Liver (tissue), 9 donors: ENCODE data around the gene EXOC6B. TPM values are rescaled to one million over a fixed set of nuclear protein-coding genes. Genes with fewer than 3 reads are reported as not detected.

ENCODE experiments used
- DNase-seq: peaks from one replicate; pipeline ENCODE4 v3.0.0-alpha.2; 2017; ENCODE audit warnings: low spot score
- H3K27ac ChIP-seq, 2 donors: one replicate each; pipeline ENCODE4 v1.7.0; 2013; ENCODE audit warnings: inconsistent platforms in 2 of 2, low read length in 2 of 2, control low read depth in 1 of 2, low read depth in 1 of 2, mild to moderate bottlenecking in 1 of 2
- H3K27me3 ChIP-seq, 4 donors: one replicate each; pipeline versions ENCODE4 v1.6.1 to v1.7.0; 2013; ENCODE audit warnings: low read length in 3 of 4, inconsistent platforms in 1 of 4, mild to moderate bottlenecking in 1 of 4, moderate library complexity in 1 of 4; ENCODE audit not compliant: control insufficient read depth in 4 of 4, insufficient read depth in 4 of 4
- H3K36me3 ChIP-seq, 4 donors: one replicate each; pipeline versions ENCODE4 v1.6.1 to v1.7.0; 2013; ENCODE audit warnings: low read length in 3 of 4, mild to moderate bottlenecking in 3 of 4, low read depth in 1 of 4, moderate library complexity in 1 of 4; ENCODE audit not compliant: control insufficient read depth in 4 of 4, insufficient read depth in 3 of 4
- H3K4me1 ChIP-seq, 4 donors: one replicate each; pipeline versions ENCODE4 v1.6.1 to v1.7.0; 2013; ENCODE audit warnings: low read length in 3 of 4, mild to moderate bottlenecking in 3 of 4, moderate library complexity in 1 of 4; ENCODE audit not compliant: control insufficient read depth in 4 of 4, insufficient read depth in 4 of 4
- H3K4me3 ChIP-seq, 3 donors: one replicate each; pipeline versions ENCODE4 v1.6.1 to v1.7.0; 2013; ENCODE audit warnings: low read length in 3 of 3, control low read depth in 1 of 3, low read depth in 1 of 3, mild to moderate bottlenecking in 1 of 3
- H3K9ac ChIP-seq, 2 donors: one replicate each; pipeline ENCODE4 v1.7.0; 2013; ENCODE audit warnings: low read length in 2 of 2, mild to moderate bottlenecking in 2 of 2, moderate library complexity in 2 of 2, control low read depth in 1 of 2, low read depth in 1 of 2
- H3K9me3 ChIP-seq, 4 donors: one replicate each; pipeline versions ENCODE4 v1.6.1 to v1.7.0; 2013; ENCODE audit warnings: low read length in 3 of 4; ENCODE audit not compliant: control insufficient read depth in 4 of 4
- EGR1 ChIP-seq, 2 donors: IDR thresholded peaks; 2 replicates each; pipeline ENCODE4 v1.6.1; 2016 to 2018; ENCODE audit warnings: antibody characterized with exemption in 2 of 2, low read depth in 2 of 2
- FOXA1 ChIP-seq: IDR thresholded peaks from 2 replicates; pipeline ENCODE4 v1.6.1; 2016; ENCODE audit warnings: antibody characterized with exemption
- FOXA2 ChIP-seq: IDR thresholded peaks from 2 replicates; pipeline ENCODE4 v1.6.1; 2016; ENCODE audit warnings: antibody characterized with exemption
- HNF4A ChIP-seq, 2 donors: conservative IDR thresholded peaks; 2 replicates each; pipeline ENCODE4 v1.6.1; 2016; ENCODE audit warnings: antibody characterized with exemption in 2 of 2, mild to moderate bottlenecking in 2 of 2
- HNF4G ChIP-seq: IDR thresholded peaks from 2 replicates; pipeline ENCODE4 v1.6.1; 2016; ENCODE audit warnings: antibody characterized with exemption
- JUND ChIP-seq, 2 donors: IDR thresholded peaks; 2 replicates each; pipeline ENCODE4 v1.6.1; 2016; ENCODE audit warnings: antibody characterized with exemption in 2 of 2
- NR2F2 ChIP-seq: IDR thresholded peaks from 2 replicates; pipeline ENCODE4 v1.6.1; 2016; ENCODE audit warnings: antibody characterized with exemption
- REST ChIP-seq: IDR thresholded peaks from 2 replicates; pipeline ENCODE4 v1.6.1; 2016; ENCODE audit warnings: antibody characterized with exemption, mild to moderate bottlenecking
- RXRA ChIP-seq, 2 donors: IDR thresholded peaks; 2 replicates each; pipeline ENCODE4 v1.6.1; 2017 to 2018; ENCODE audit warnings: antibody characterized with exemption in 2 of 2, mild to moderate bottlenecking in 1 of 2
- SP1 ChIP-seq: IDR thresholded peaks from 2 replicates; pipeline ENCODE4 v1.6.1; 2018; ENCODE audit warnings: antibody characterized with exemption, mild to moderate bottlenecking
- TAF1 ChIP-seq: conservative IDR thresholded peaks from 2 replicates; pipeline ENCODE4 v1.6.1; 2016; ENCODE audit warnings: antibody characterized with exemption, mild to moderate bottlenecking
- YY1 ChIP-seq: IDR thresholded peaks from 2 replicates; pipeline ENCODE4 v1.6.1; 2016; ENCODE audit warnings: antibody characterized with exemption, mild to moderate bottlenecking
- WGBS: extraction: QIAGEN DNeasy Blood & Tissue Kit; methylation state at CpG from one replicate; pipeline ENCODE4 v1.1.7; 2013; 5-methylcytosine and 5-hydroxymethylcytosine counted together
- polyA plus RNA-seq, 2 donors: library from polyadenylated mRNA; stranded (reverse) in 1 of 2; unstranded in 1 of 2; fragments of 200-250 nt in 1 of 2; fragments of >200 nt in 1 of 2; fragmentation: Nextera tagmentation in 1 of 2; extraction: Ambion mirVana in 1 of 2; gene quantifications; one replicate each; pipeline versions ENCODE4 v1.2.1 to v1.2.3, GENCODE V29; 2013 to 2015
- total RNA-seq, 2 donors: library from RNA; depleted of rRNA; stranded (reverse); fragments of >200 nt; gene quantifications; one replicate each; pipeline ENCODE4 v1.2.3, GENCODE V29; 2014
- TF ChIP-seq, protein P1 (sequence below): IDR thresholded peaks from 2 replicates; pipeline ENCODE4 v1.6.1; 2016; ENCODE audit warnings: antibody characterized with exemption
- TF ChIP-seq, protein P2 (sequence below): IDR thresholded peaks from 2 replicates; pipeline ENCODE4 v1.6.1; 2016; ENCODE audit warnings: antibody characterized with exemption
- TF ChIP-seq, protein P3 (sequence below): IDR thresholded peaks from 2 replicates; pipeline ENCODE4 v1.6.1; 2016; ENCODE audit warnings: antibody characterized with exemption
- TF ChIP-seq, protein P4 (sequence below): fragments of 150-350 bp; IDR thresholded peaks from 2 replicates; pipeline ENCODE4 v1.5.1; 2017; ENCODE audit warnings: improper control_type of control experiment, low read depth, low read length; ENCODE audit not compliant: missing input control
- donor health status: healthy.
- donor health status: healthy.
- donor health status: healthy.
- donor health status: healthy.
- donor health status: healthy.

EXOC6B gene
- total and polyA plus RNA-seq, 4 donors: 1.7 to 9.5 (median 5.5) TPM

GRCh38 chr2:72198532-72199241, 627.1 kb downstream of the EXOC6B start:
- TF ChIP-seq, protein P1, sequence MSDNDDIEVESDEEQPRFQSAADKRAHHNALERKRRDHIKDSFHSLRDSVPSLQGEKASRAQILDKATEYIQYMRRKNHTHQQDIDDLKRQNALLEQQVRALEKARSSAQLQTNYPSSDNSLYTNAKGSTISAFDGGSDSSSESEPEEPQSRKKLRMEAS: no peak
- TF ChIP-seq REST: no peak
- no peak for TF ChIP-seq HNF4A (conservative IDR thresholded peaks at IDR 0.05)
- TF ChIP-seq, protein P2, sequence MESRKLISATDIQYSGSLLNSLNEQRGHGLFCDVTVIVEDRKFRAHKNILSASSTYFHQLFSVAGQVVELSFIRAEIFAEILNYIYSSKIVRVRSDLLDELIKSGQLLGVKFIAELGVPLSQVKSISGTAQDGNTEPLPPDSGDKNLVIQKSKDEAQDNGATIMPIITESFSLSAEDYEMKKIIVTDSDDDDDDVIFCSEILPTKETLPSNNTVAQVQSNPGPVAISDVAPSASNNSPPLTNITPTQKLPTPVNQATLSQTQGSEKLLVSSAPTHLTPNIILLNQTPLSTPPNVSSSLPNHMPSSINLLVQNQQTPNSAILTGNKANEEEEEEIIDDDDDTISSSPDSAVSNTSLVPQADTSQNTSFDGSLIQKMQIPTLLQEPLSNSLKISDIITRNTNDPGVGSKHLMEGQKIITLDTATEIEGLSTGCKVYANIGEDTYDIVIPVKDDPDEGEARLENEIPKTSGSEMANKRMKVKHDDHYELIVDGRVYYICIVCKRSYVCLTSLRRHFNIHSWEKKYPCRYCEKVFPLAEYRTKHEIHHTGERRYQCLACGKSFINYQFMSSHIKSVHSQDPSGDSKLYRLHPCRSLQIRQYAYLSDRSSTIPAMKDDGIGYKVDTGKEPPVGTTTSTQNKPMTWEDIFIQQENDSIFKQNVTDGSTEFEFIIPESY: no peak
- no peak for TF ChIP-seq HNF4G
- TF ChIP-seq, protein P3, sequence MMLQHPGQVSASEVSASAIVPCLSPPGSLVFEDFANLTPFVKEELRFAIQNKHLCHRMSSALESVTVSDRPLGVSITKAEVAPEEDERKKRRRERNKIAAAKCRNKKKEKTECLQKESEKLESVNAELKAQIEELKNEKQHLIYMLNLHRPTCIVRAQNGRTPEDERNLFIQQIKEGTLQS: no peak
- no peaks in the 10 kb centered on the region for H3K9me3 ChIP-seq
- DNase-seq: no peak
- H3K27ac ChIP-seq: no peak overlapping the region
- no peaks in the 10 kb centered on the region for H3K27me3 ChIP-seq
- WGBS: 85% methylated on average over 2 of the region's 2 CpGs
- H3K9ac ChIP-seq: no peak overlapping the region
- H3K36me3 ChIP-seq: no peaks in the 10 kb centered on the region
- no peak overlapping the region for H3K4me3 ChIP-seq
- peaks cover 0 to 2% (median under 1%) of the 10 kb centered on the region in 4 donors for H3K4me1 ChIP-seq

GRCh38 chr2:72193723-72194122, 632.1 kb downstream of the EXOC6B start:
- Histone ChIP-seq H3K27me3 (no peaks in the 10 kb centered on the region), H3K36me3 (no peaks in the 10 kb centered on the region), H3K27ac (no peak overlapping the region), H3K9me3 (no peaks in the 10 kb centered on the region), H3K4me1 (no peaks in the 10 kb centered on the region), H3K4me3 (no peak overlapping the region), H3K9ac (no peak overlapping the region)
- no peak for DNase-seq
- TF ChIP-seq TAF1 (no peak), HNF4G (no peak), JUND (IDR thresholded peaks at IDR 0.05) (no peak), NR2F2 (no peak), SP1 (no peak), RXRA (IDR thresholded peaks at IDR 0.05) (no peak), FOXA2 (no peak), YY1 (no peak), HNF4A (conservative IDR thresholded peaks at IDR 0.05) (no peak), REST (no peak), FOXA1 (no peak), EGR1 (IDR thresholded peaks at IDR 0.05; ENCODE audit: low read depth in 2 of 2) (no peak)
- TF ChIP-seq, protein P4, sequence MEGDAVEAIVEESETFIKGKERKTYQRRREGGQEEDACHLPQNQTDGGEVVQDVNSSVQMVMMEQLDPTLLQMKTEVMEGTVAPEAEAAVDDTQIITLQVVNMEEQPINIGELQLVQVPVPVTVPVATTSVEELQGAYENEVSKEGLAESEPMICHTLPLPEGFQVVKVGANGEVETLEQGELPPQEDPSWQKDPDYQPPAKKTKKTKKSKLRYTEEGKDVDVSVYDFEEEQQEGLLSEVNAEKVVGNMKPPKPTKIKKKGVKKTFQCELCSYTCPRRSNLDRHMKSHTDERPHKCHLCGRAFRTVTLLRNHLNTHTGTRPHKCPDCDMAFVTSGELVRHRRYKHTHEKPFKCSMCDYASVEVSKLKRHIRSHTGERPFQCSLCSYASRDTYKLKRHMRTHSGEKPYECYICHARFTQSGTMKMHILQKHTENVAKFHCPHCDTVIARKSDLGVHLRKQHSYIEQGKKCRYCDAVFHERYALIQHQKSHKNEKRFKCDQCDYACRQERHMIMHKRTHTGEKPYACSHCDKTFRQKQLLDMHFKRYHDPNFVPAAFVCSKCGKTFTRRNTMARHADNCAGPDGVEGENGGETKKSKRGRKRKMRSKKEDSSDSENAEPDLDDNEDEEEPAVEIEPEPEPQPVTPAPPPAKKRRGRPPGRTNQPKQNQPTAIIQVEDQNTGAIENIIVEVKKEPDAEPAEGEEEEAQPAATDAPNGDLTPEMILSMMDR: no peak
- TF ChIP-seq, protein P2: no peak
- TF ChIP-seq, protein P1: no peak
